Lower leg skin (tissue), 3 donors: ENCODE results near the gene VIT.

Experiments
- CTCF ChIP-seq, 3 donors: fragments of 450-650 bp; IDR thresholded peaks; one replicate each; pipeline ENCODE4 v1.5.1; 2016; ENCODE audit warnings: antibody characterized with exemption in 3 of 3, mild to moderate bottlenecking in 3 of 3, moderate library complexity in 2 of 3
- POLR2A ChIP-seq, 2 donors: fragments of 450-650 bp; IDR thresholded peaks; one replicate each; pipeline ENCODE4 v1.6.1; 2016 to 2017; ENCODE audit warnings: antibody characterized with exemption in 2 of 2, mild to moderate bottlenecking in 1 of 2, moderate library complexity in 1 of 2

GRCh38 chr2:36820942-36821605, 124.6 kb downstream of the VIT start:
- TF ChIP-seq CTCF (IDR thresholded peaks at IDR 0.05): no peak
- TF ChIP-seq POLR2A (IDR thresholded peaks at IDR 0.05): no peak
